GM12878 (cell line): ENCODE data around the gene TIPARP. TPM values are rescaled to one million over a fixed set of nuclear protein-coding genes. Genes with fewer than 3 reads are reported as not detected.

Experiments used
- ATAC-seq: fragments of 200-7000 bp; cut with Tn5 transposase; 3 replicates; pipeline ENCODE4 v1.9.1; 2020; ENCODE audit warnings: mild to moderate bottlenecking, moderate library complexity
- BruUV-seq: library from RNA; stranded (reverse); fragments of 400-500 nt; replicated peaks from 2 replicates; lab custom pipeline; 2021; lab: Mats Ljungman, UMichigan
- CTCF ChIA-PET: fragments of 300-600 bp; sonication (Branson Sonifier 250); formaldehyde crosslinking; extraction: SDS; loops from one replicate; lab custom pipeline; 2021; ENCODE audit warnings: inconsistent platforms; lab: Yijun Ruan, JAX
- POLR2A ChIA-PET: fragments of 350-600 bp; formaldehyde crosslinking; extraction: SDS; loops from one replicate; lab custom pipeline; 2021; ENCODE audit warnings: inconsistent platforms; lab: Charles Lee
- RAD21 ChIA-PET: fragments of 300-600 bp; sonication (Branson Sonifier 250); formaldehyde crosslinking; loops from one replicate; lab custom pipeline; 2023; ENCODE audit warnings: antibody characterized with exemption; ENCODE audit not compliant: unreplicated experiment; lab: Charles Lee
- SMC1A ChIA-PET: fragments of 300-600 bp; sonication (Branson Sonifier 250); formaldehyde crosslinking; loops from one replicate; lab custom pipeline; 2023; ENCODE audit not compliant: unreplicated experiment, uncharacterized antibody; lab: Charles Lee
- DNase-seq: peaks from one replicate; pipeline ENCODE4 v3.0.0-alpha.2; 2011; ENCODE audit warnings: low read depth, low spot score
- FAIRE-seq: peaks from 3 replicates; lab custom pipeline; 2011; peaks lifted over from hg19 to GRCh38; lab: Jason Lieb, UNC
- H2AFZ ChIP-seq: 2 replicates; pipeline ENCODE4 v1.6.0; 2011; ENCODE audit warnings: low read depth, low read length, control low read depth; ENCODE audit not compliant: control insufficient read depth
- H3K27ac ChIP-seq: 2 replicates; pipeline ENCODE4 v1.5.1; 2011; ENCODE audit warnings: control low read depth; ENCODE audit not compliant: control insufficient read depth, insufficient read depth
- H3K27me3 ChIP-seq, 2 experiments: replicated peaks in 1 of 2; 2 replicates each; pipeline versions ENCODE4 v1.6.0 to v1.6.1; 2011; ENCODE audit warnings: low read length in 1 of 2; ENCODE audit not compliant: control insufficient read depth in 2 of 2, insufficient read depth in 2 of 2
- H3K36me3 ChIP-seq, 2 experiments: 2 replicates each; pipeline ENCODE4 v1.5.1; 2011; ENCODE audit warnings: low read length in 1 of 2; ENCODE audit not compliant: control insufficient read depth in 2 of 2, insufficient read depth in 2 of 2
- H3K4me1 ChIP-seq: 2 replicates; pipeline ENCODE4 v1.6.1; 2011; ENCODE audit warnings: mild to moderate bottlenecking, low read length, moderate library complexity, mixed read lengths; ENCODE audit not compliant: control insufficient read depth, insufficient read depth
- H3K4me2 ChIP-seq: 2 replicates; pipeline ENCODE4 v1.6.0; 2011; ENCODE audit warnings: control low read depth; ENCODE audit not compliant: control insufficient read depth, insufficient read depth
- H3K4me3 ChIP-seq: fragments of 200-600 bp; sonication (generic); 2 replicates; pipeline ENCODE4 v1.5.1; 2016
- H3K79me2 ChIP-seq: 2 replicates; pipeline ENCODE4 v1.6.0; 2011; ENCODE audit warnings: low read length; ENCODE audit not compliant: control insufficient read depth, insufficient read depth
- H3K9ac ChIP-seq: 2 replicates; pipeline ENCODE4 v1.8.0; 2011; ENCODE audit warnings: low read length, control low read depth, mixed read lengths; ENCODE audit not compliant: control insufficient read depth, insufficient read depth
- H3K9me3 ChIP-seq: replicated peaks from 3 replicates; pipeline ENCODE4 v1.5.1; 2011; ENCODE audit warnings: mild to moderate bottlenecking, low read length; ENCODE audit not compliant: control insufficient read depth, insufficient read depth
- H4K20me1 ChIP-seq: 2 replicates; pipeline ENCODE4 v1.6.0; 2011; ENCODE audit not compliant: control insufficient read depth, insufficient read depth
- RELA ChIP-seq: fragments of 450-650 bp; IDR thresholded peaks from 2 replicates; pipeline ENCODE4 v1.8.0; 2014; ENCODE audit warnings: borderline replicate concordance; ENCODE audit not compliant: partially characterized antibody
- SUZ12 ChIP-seq: fragments of 200-600 bp; sonication (generic); IDR thresholded peaks from one replicate; pipeline ENCODE4 v1.6.1; 2018; ENCODE audit warnings: antibody characterized with exemption, mild to moderate bottlenecking; ENCODE audit not compliant: unreplicated experiment
- ZNF24 ChIP-seq: fragments of 450-650 bp; IDR thresholded peaks from 2 replicates; pipeline ENCODE4 v1.6.1; 2017; ENCODE audit warnings: antibody characterized with exemption, mild to moderate bottlenecking
- ZNF274 ChIP-seq: IDR thresholded peaks from one replicate; pipeline ENCODE4 v1.8.0; 2011; ENCODE audit not compliant: insufficient read length, insufficient read depth
- WGBS: methylation state at CpG from one replicate; pipeline ENCODE4 v1.1.6; 2016; ENCODE audit warnings: low lambda C conversion rate; ENCODE audit not compliant: insufficient replicate concordance, insufficient coverage; ENCODE audit errors: missing lambda C conversion rate; 5-methylcytosine and 5-hydroxymethylcytosine counted together
- in situ Hi-C: fragments of 300-500 bp; cut with MboI; formaldehyde crosslinking; loops from 9 replicates; pipeline ENCODE4 v1.14.3; 2018; ENCODE audit warnings: mixed read lengths
- intact Hi-C: fragments of 100-400 bp; cut with micrococcal nuclease; formaldehyde crosslinking; loops from one replicate; pipeline ENCODE4 v1.14.2; 2022; ENCODE audit not compliant: unreplicated experiment
- polyA plus RNA-seq, 11 experiments: library from polyadenylated mRNA; depleted of rRNA in 4 of 11; unstranded in 6 of 11; stranded (reverse) in 5 of 11; fragments of >200 nt; fragmentation: Nextera tagmentation in 4 of 11; fragmentation: Illumina TruSeq in 1 of 11; extraction: Ambion mirVana in 4 of 11; extraction: Trizol in 1 of 11; gene quantifications; 1 replicate in 1 of 11; 2 replicates in 10 of 11; pipeline versions ENCODE4 v1.2.1 to v1.2.3, GENCODE V29; 2011 to 2016; ENCODE audit warnings: inconsistent platforms in 2 of 11, missing spikeins in 2 of 11, low read depth in 1 of 11
- total RNA-seq, 4 experiments: library from RNA; depleted of rRNA in 3 of 4; stranded (reverse); fragments of >200 nt in 3 of 4; fragmentation: Illumina TruSeq in 1 of 4; extraction: Trizol in 1 of 4; gene quantifications; 2 replicates each; pipeline versions ENCODE4 v1.2.1 to v1.2.3, GENCODE V29; 2013 to 2021

Gene TIPARP
- total and polyA plus RNA-seq, 10 of the 15 experiments (the other 5 are each of a cell fraction or from before 2014, with no cell fraction given) = 3.2 to 21.5 (median 12.0) TPM

GRCh38 chr3:156670077-156670476, 4.3 kb upstream of the TIPARP start (continued):
- TF ChIP-seq RELA = no peak

DNA sequence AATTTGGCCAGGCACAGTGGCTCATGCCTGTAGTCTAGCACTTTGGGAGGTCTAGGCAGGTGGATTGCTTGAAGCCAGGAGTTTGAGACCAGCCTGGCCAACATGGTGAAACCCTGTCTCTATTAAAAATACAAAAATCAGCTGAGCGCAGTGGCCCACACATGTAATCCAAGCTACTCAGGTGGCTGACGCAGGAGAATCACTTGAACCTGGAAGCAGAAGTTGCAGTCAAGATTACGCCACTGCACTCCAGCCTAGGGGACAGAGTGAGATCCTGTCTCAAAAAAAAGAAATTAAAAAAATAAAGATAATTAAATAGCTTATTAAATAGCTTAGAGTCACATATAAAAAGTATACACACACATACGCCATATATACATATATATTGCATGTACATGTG, 3.7 kb upstream of the TIPARP start:
- RAD21 ChIA-PET = interaction anchor here (1.3 to 4.4 kb wide), 10 partner anchors 15 to 396 kb away, joined by 3 to 64 read pairs (median 6); partner anchors contain the start of gene SSR3
- Histone ChIP-seq H3K36me3 (no peaks in the 10 kb centered on the region), H3K4me1 (peaks cover 22% of the 10 kb centered on the region), H3K27me3 (no peaks in the 10 kb centered on the region), H3K27ac (no peak overlapping the region), H3K4me3 (no peak overlapping the region), H2AFZ (no peak overlapping the region), H3K4me2 (no peak overlapping the region), H4K20me1 (no peaks in the 10 kb centered on the region), H3K9ac (no peak overlapping the region), H3K9me3 (no peaks in the 10 kb centered on the region), H3K79me2 (peaks cover 12% of the 10 kb centered on the region)
- TF ChIP-seq ZNF24 (no peak), SUZ12 (no peak), ZNF274 (no peak)
- ATAC-seq (no peak), DNase-seq (no peak), FAIRE-seq (no peak)
- CTCF ChIA-PET = interaction anchor here (0.7 to 12.1 kb wide), 12 partner anchors 9 to 467 kb away, joined by 3 to 199 read pairs (median 4); partner anchors contain the start of gene SSR3
- SMC1A ChIA-PET = interaction anchor here (0.8 to 7.5 kb wide), 16 partner anchors 8 to 412 kb away, joined by 3 to 47 read pairs (median 4); partner anchors contain the start of gene SSR3
- BruUV-seq = no TSS peak
- in situ Hi-C loops (no loop called here), intact Hi-C loops (no loop called here)
- 76% methylated on average over 4 of the region's 4 CpGs for WGBS
- POLR2A ChIA-PET = interaction anchor here (1.0 to 1.7 kb wide), 7 partner anchors 23 to 412 kb away, joined by 3 to 5 read pairs (median 3); partner anchors contain the start of gene SSR3
